GM04504 (cell line): ENCODE data around the gene ISOC2.

Experiments used
- DNase-seq: peaks from one replicate; pipeline ENCODE4 v3.0.0-alpha.2; 2012; ENCODE audit warnings: low read depth

Gene ISOC2

GRCh38 chr19:55406826-55407549, 54.5 kb downstream of the ISOC2 start:
- DNase-seq = no peak

GRCh38 chr19:55406091-55406825, 55.2 kb downstream of the ISOC2 start:
- DNase-seq = no peak

- DNase-seq = no peak
These were observed 55.8 kb downstream of the ISOC2 start for GRCh38 chr19:55405638-55406037.
